Renal cortical epithelial cell (primary cell): ENCODE results near the gene PINK1. TPM values are rescaled to one million over a fixed set of nuclear protein-coding genes. Genes with fewer than 3 reads are reported as not detected.
A peak's percentile ranks its signal among the peaks of the same experiment; 100 is the strongest.

ENCODE experiments used
- DNase-seq: peaks from one replicate; pipeline ENCODE4 v3.0.0-alpha.2; 2011; ENCODE audit warnings: low read depth
- total RNA-seq: library from RNA; depleted of rRNA; stranded (reverse); fragments of >200 nt; gene quantifications from 2 replicates; pipeline ENCODE4 v1.2.3, GENCODE V29; 2014

The PINK1 gene
- total RNA-seq, 1 donor from 2014 or later = 93.9 TPM

DNA sequence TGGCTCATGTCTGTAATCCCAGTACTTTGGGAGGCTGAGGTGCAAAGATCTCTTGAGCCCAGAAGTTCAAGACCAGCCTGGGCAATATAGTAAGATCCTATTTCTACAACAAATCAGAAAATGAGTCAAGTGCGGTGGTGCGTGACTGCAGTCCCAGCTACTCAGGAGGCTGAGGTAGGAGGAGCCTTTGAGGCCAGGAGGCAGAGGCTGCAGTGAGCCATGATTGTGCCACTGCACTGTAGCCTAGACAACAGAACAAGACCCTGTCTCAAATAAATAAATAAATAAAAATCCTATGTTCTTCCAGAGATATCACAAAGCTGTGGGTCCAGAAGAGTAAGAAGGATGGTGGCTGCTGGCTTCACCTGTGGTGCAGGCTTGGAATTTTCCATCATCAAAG, 22.3 kb upstream of the PINK1 start:
- no peak for DNase-seq

DNA sequence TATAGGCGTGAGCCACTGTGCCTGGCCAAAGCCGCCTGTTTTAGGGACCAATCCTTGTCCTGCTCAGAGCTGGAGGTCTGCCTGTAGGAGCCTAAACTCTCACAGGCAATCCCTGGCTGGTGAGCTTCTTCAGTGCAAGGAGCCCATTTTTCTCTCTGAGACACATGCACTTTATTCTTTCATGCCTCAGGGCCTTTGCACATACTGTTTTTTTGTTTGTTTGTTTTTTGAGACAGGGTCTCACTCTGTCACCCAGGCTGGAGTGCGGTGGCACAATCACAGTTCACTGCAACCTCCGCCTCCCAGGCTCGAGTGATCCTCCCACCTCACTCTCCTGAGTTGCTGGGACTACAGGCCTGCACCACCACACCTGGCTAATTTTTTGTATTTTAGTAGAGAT, 21.6 kb upstream of the PINK1 start:
- DNase-seq = no peak

- peak; percentile 51 for DNase-seq
Observed at GRCh38 chr1:20612221-20612746, 21.0 kb upstream of the PINK1 start.

DNA sequence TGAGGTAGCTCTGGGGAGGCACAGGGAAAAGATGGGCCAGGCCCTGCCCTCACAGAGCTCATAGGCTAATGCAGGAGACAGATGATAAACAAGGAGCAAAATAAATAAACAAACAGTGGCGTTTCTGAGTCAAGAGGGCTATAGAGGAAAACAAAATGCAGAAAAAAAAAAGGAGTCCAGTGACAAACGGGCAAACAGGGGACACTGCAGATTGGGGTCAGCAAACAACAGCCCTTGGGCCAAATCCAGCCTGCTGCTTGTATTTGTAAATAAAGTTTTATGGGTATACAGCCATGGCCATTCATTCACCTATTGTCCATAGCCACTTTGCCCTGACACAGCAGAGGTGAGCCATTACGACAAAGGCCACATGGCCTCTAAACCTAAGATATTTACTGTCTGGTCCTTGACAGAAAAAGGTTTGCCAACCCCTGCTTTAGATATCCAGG, 19.1 kb upstream of the PINK1 start:
- no peak for DNase-seq

DNA sequence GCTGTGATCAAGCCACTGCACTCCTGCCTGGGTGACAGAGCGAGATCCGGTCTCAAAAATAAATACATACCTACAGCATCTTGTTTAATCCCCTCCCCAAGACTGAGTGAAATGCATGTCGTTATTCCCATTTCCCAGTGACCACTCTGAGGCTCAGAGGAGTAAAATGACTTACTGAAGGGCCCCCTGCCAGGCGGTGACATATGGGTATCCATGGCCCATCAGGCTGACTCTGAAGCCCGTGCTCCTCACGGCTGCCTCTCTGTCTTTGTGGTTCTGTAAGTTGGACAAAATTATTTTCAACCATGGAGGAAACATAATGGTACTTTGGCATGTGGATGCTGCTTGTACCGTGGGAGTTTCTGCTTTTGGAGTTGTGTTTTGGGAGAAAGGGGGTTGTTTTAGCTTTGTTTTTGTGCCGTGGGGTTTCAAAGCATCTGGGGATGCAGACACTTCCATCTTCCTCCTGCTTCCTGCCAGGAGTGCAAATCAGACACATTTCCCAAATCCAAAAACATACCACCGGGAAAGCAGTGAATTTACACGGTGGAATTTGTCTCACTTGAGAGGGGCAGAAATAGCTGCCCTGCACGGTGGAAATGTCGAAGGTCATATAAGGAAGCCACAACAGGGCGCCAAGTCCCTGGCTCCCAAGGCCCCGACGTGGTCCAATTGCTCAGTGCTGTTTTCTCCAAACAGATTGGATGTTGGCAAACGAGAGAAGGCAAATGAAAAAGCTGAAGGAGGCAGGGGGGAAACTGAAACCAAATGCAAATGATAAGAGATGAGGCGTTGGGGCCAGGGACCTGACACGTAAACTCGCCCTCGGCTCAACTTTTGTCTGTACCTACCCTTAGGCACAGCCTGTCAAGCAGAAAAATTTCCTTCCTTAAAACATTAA, 17.1 kb upstream of the PINK1 start:
- no peak for DNase-seq

GRCh38 chr1:20616847-20617487, 16.3 kb upstream of the PINK1 start:
- no peak for DNase-seq

GRCh38 chr1:20618550-20618949, 14.7 kb upstream of the PINK1 start:
- DNase-seq = no peak

- no peak for DNase-seq
Observed at GRCh38 chr1:20619999-20620398, 13.3 kb upstream of the PINK1 start.

DNA sequence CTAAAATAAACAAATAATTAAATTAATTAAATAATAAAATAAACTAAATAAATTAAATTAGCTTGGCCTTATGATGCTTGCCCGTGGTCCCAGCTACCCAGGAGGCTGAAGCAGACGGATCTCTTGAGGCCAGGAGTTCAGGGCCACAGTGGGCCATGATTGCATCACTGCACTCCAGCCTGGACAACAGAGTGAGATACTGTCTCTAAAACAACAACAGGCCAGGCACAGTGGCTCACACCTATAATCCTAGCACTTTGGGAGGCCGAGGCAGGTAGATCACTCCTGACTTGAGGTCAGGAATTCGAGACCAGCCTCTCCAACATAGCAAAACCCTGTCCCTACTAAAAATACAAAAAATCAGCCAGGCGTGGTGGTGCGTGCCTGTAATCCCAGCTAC, 12.2 kb upstream of the PINK1 start:
- no peak for DNase-seq

DNA sequence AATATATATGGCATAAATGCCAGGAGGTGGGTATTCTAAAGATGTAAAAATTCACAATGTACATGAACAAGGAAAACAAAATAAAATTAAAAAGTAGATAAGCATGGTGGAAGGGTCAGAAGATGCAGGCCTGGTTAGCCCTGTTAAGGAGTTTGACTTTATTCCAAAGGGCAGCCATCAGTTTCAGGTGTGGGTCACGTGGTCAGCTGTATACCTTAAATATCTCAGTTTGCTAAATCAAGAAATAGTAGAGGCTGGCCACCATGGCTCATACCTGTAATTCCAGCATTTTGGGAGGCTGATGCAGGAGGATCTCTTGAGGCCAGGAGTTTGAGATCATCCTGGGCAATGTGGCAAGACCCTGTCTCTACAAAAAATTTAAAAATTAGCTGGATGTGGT, 8.5 kb upstream of the PINK1 start:
- no peak for DNase-seq

DNA sequence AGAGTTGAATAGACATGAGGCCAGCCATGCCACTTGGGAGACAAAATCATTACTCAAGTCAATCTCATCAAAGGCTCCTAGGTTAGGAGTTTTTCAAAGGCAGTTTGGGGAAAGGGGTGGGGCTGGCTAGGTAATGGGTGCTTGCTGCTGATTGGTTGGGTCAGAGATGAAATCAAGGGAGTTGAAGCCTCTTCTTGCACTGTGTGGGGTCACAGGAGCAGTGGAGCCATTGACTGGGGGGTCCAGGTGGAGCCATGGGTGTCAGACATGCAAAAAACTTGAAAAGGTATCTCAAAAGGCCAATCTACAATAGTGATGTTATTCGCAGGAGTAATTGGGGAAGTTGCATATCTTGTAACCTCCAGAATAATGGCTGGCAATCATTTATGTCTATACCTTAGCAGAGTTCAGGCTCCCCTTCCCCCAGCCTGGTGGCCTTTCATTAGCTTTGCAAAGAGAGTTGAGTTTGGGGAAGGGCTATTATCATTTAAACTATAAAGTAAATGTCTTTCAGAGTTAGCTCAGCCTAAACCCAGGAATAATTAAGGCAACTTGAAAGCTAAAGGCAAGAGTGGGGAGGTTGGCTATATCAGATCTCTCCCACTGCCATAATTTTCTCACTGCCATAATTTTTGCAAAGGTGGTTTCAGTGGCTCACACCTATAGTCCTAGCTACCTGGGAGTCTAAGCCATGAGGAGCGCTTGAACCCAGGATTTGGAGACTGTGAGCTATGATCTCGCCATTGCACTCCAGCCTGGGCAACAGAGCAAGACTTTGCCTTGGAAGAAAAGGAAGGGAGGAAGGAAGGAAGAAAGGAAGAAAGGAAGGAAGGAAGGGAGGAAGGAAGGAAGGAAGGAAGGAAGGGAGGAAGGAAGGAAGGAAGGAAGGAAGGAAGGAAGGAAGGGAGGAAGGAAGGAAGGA, 7.8 kb upstream of the PINK1 start:
- DNase-seq = no peak

DNA sequence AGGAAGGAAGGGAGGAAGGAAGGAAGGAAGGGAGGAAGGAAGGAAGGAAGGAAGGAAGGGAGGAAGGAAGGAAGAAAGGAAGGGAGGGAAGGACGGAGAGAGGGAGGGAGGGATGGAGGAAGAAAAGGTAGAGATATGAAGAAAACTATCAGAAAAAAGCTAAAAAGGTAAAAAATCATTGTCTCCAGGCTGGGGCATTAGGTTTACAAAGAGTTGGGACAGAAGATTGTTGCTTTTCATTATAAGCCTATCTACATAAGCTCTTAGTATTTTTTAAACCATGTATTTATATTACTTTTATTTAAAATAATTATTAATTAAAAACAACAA, 7.2 kb upstream of the PINK1 start:
- DNase-seq = no peak

DNA sequence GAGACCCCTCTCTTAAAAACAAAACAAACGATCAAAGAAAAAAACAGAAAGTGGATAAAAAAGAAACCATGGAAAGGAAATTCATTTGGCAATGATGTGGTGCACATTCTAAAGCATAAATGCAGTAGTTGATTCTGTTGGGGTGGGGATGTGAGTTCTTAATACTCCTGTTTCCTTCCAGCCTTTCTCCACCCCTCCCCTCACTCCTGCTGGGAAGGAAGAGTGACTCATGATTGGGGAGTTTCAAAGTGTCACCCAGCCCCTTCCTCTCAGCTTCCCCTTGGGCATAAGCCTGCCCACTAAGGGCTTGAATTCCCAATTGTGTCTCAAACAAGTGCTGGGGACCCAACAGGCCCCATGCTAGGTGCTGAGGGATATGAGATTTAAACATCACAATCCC, 6.7 kb upstream of the PINK1 start:
- no peak for DNase-seq

- DNase-seq = no peak
Observed at GRCh38 chr1:20630729-20631128, 2.5 kb upstream of the PINK1 start.

DNA sequence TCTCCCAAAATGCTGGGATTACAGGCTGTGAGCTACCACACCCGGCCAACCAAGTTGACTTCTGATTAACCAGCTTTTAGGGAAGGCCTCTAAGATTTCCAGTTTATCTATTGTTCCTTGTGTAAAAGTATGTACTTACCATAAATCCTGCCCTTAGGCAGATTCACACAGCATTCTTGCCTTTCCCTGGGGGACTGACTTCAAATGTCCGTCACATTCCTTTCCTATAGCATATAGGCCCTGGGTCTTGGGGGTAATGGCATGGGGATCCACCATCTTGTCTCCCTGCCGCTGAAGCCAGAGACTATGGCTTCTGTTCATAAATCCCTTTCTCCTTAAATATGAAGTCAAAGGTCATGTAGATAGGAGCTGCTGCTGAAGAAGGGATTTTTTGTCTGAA, 872 bp upstream of the PINK1 start:
- no peak for DNase-seq

DNA sequence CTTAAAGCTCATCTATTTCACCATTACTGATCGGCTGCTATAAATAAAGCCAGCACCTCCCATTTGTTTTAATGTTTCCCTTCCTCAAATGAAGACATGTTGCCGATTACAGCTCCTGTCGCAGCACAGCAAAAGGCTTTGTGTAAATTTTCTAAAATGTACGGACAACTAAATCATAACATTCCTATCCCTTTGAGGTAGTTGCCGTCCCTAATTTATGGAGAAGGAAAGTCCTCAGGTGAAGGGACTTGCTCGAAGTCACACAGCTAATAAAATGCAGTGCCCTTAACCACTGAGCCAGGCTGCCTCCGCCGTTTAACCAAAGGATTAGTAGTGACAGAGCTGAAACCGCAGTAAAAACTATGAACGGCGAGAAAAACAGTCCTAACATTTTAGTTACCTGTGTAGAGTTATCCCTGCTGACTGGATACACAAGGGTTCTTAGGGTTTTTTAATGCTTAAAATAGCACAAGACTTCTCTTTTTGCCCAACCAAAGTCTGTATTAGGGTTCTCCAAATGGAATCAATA, 871 bp downstream of the PINK1 start:
- no peak for DNase-seq

DNA sequence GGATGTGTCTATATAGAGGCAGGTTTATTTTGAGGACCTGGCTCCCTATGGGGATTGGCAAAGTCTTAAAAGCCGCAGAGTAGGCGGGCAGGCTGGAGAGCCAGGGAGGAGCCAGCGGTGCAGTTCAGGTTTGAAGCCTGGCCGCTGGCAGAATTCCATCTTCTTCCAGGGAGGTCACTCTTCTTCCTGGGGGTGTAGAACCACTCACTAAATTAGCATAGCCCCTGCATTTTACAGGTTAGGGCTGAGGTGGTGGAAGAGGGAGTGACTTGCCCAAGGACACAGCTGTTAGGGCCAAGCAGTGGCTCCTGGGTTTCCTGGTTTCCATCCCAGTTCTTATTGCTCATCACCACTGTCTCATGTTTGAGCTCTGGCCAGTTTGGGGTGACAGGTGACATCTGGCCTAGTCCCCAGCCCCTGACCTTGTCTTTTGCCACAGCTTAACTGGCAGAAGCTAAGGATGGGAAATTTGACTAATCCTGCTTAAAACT, 1.4 kb downstream of the PINK1 start:
- DNase-seq = peak; percentile 56

- DNase-seq = no peak
Observed at GRCh38 chr1:20636785-20637347, 3.6 kb downstream of the PINK1 start.

DNA sequence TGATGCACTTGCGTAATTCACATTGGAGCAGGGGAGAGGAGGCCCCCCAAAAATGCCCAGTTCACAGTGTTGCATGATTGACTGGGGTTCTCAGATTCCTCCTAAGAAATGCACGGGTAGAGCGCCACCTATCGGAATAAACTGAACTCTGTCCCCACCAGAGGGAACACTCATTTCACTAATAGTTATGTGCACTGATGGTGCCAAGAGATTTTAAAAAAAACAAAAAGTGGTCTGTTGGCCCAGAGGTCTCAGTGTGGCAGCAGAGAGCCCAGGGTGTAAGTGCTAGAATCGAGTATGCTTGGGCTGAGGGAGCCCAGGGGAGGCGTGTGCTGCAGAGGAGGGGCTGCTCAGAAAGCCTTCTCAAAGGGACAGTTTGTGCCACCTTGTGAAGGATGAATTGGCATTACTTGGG, 6.9 kb downstream of the PINK1 start:
- DNase-seq = peak; percentile 33

DNA sequence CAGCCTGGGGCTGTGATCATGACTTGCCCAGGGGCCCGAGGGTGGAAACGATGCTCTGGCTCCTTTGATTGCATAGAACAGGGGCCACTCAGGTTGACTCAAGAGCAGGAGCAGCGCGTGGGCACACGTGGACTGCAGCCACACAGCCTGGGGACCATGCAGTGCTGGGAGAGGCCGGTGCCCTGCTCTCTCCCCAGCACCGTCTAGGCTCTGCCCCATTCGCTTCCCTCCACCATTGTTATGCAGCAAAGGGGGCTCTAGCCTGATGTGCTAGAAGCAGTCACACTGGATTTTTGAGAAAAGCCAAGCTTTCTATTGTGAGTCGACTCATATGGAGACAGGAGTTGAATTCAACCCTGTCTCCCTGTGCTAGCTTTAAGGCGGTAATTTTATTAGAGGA, 8.7 kb downstream of the PINK1 start:
- DNase-seq = no peak

DNA sequence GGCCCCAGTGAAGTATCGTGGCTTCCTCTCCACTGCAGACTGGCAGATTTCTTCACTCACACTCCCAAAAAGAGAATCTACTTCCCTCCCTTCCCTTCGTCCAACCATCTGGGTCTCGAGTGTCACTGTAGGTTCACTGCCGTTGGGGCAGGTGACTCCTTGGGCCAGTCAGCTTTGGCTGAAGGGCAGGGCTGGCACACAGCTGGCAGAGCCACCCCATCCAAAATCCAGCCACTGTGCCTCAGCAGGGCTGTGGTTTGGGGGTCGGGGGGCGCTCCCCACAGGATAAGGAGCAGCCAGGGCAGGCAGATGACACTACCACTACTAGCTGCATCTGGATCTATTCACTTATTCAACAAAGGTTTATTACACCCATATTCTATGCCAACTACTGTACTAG, 9.8 kb downstream of the PINK1 start:
- no peak for DNase-seq
